Activated CD4-positive, alpha-beta memory T cell treated with anti-CD3 and anti-CD28 coated beads, Interleukin-2, amount 10 ng/mL, durations not matched to agents 7 days and 5 days (primary cell): ENCODE measurements around the gene LEPROT. TPM values are rescaled to one million over a fixed set of nuclear protein-coding genes. Genes with fewer than 3 reads are reported as not detected.
"Not testable (repeated sequence)": the region's sequence is repeated elsewhere in the genome, so short reads cannot be mapped to it uniquely, and the experiment has no call there.

ENCODE experiments used
- CTCF ChIA-PET: fragments of 350-600 bp; sonication (Branson Sonifier 250); formaldehyde crosslinking; loops from one replicate; lab custom pipeline; 2021; ENCODE audit warnings: antibody characterized with exemption, inconsistent platforms; lab: Charles Lee
- POLR2A ChIA-PET: fragments of 350-600 bp; sonication (Branson Sonifier 250); formaldehyde crosslinking; loops from one replicate; lab custom pipeline; 2021; ENCODE audit warnings: antibody characterized with exemption; lab: Charles Lee
- DNase-seq: peaks from one replicate; pipeline ENCODE4 v3.0.0-alpha.2; 2020
- H3K27ac Mint-ChIP-seq: one replicate; pipeline ENCODE4 v1.8.0; 2021; ENCODE audit warnings: mild to moderate bottlenecking, mixed read lengths
- H3K27me3 Mint-ChIP-seq: one replicate; pipeline ENCODE4 v1.8.0; 2021; ENCODE audit warnings: mixed read lengths
- H3K36me3 Mint-ChIP-seq: one replicate; pipeline ENCODE4 v1.8.0; 2021; ENCODE audit warnings: low read depth, mixed read lengths
- H3K4me1 Mint-ChIP-seq: one replicate; pipeline ENCODE4 v1.8.0; 2021; ENCODE audit warnings: mixed read lengths
- H3K4me3 Mint-ChIP-seq: one replicate; pipeline ENCODE4 v1.8.0; 2021; ENCODE audit warnings: mild to moderate bottlenecking, mixed read lengths
- H3K9me3 Mint-ChIP-seq: one replicate; pipeline ENCODE4 v1.8.0; 2021; ENCODE audit warnings: mixed read lengths
- total RNA-seq, 2 experiments: library from RNA; stranded (reverse); gene quantifications; one replicate each; pipeline ENCODE4 v1.2.3, GENCODE V29; 2021

Gene LEPROT, protein sequence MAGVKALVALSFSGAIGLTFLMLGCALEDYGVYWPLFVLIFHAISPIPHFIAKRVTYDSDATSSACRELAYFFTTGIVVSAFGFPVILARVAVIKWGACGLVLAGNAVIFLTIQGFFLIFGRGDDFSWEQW
- 10 to 100 TPM; 29.2 to 31.3 TPM for total RNA-seq

DNA sequence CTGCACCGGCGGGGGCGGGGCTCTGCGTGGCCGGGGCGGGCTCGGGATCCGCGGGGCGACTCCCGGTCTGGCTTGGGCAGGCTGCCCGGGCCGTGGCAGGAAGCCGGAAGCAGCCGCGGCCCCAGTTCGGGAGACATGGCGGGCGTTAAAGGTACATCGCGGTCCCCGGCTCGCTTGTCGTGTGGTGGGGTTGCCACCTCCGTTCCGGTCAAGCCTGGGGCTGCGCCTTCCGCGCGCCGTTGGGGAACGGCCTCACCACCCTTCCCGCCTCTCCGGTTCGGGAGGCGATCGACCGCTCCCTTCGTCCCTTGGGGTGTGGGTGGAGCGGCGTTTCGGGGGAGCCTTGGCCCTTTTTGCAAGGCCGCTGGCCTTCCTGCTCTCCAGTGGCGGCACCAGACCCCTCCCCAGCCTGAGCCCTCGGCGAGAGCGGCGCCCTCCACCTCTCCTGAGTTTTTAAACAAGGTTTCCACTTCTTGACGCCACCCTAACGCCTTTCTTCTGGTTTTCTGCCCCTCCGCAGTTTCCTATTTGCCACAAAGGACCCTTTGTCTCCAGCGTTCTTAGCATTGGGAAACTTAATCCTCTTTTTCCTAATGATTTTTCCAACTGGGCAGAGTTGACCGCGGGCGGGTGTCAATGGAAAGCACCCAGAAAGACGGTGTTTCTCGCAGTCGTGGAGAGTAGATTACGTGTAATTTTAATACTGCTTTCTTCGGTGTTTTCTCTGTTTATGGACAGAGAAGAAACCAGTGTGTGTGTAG, at the start of gene LEPROT, which contains the start of gene LEPR:
Gene LEPROT (plus strand): TSS at position 79 of the 761 bp plus-strand sequence. CDS start 57 bp downstream, at position 136.
Gene LEPR (plus strand): TSS at position 79 of the 761 bp plus-strand sequence. CDS start 144,898 bp downstream, outside the sequence.
- H3K27ac Mint-ChIP-seq, result peak within 1 kb of the TSS; percentile 85
- peaks cover 32% of the 10 kb centered on the region for H3K4me1 Mint-ChIP-seq
- no peak within 1 kb of the TSS for H3K4me3 Mint-ChIP-seq
- ChIA-PET POLR2A (interaction anchor here (0.6 to 4.3 kb wide), 11 partner anchors 9 to 915 kb away, joined by 3 to 33 read pairs (median 4); partner anchors contain the start of gene DNAJC6), CTCF (interaction anchor here (0.7 to 3.1 kb wide), 16 partner anchors 8 to 212 kb away, joined by 3 to 16 read pairs (median 6); no protein-coding TSS in a partner anchor)
- no peaks in the 10 kb centered on the region for H3K9me3 Mint-ChIP-seq
- DNase-seq, result no peak
- H3K27me3 Mint-ChIP-seq, result no peaks in the 10 kb centered on the region
- peaks cover 18% of the 10 kb centered on the region for H3K36me3 Mint-ChIP-seq

DNA sequence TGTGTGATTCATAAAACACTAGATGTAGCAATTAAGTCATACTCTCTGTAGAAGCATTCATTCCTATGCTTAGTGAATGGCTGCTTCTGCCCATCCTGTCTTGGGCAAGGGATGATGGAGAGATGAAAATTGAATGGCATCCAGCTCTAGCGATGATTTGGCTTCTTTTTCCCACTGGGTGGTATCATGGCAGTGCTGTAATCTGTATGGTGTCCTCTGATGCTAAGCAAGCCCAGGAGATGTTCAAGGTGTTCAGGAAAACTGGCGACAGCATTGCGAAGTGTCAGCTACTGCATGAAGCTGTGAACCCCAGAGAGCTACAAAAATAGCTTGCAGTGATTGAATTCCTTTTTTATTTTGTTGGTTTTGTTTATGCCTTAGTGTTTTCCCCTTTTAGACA, 48.9 kb upstream of the LEPROT start:
- Mint-ChIP-seq H3K36me3 (peaks cover 7% of the 10 kb centered on the region), H3K4me1 (peaks cover 6% of the 10 kb centered on the region), H3K27me3 (no peaks in the 10 kb centered on the region), H3K9me3 (peaks cover 2% of the 10 kb centered on the region), H3K27ac (no peak overlapping the region), H3K4me3 (no peak overlapping the region)
- DNase-seq, result no peak
- ChIA-PET CTCF (no interaction called here), POLR2A (no interaction called here)

DNA sequence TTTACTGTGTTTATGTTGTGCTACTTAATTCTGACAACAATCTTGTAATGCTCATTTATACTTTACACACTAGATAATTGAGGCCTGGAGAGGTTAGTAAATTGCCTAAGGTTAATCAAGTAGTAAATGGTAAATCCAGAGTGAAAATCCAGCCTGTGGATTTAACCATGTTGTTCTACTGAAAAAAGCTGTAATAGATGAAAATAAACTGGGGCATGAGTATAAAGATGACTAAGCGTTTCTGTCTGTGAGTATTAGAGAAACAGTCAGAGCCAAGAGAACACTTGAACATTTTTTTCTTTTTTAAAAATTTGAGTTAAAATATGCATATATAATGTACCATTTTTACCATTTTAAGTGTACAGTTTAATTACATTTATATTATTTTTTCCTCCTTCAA, 47.9 kb upstream of the LEPROT start:
- ChIA-PET CTCF (no interaction called here), POLR2A (no interaction called here)
- DNase-seq, result no peak
- Mint-ChIP-seq H3K27me3 (no peaks in the 10 kb centered on the region), H3K4me1 (peaks cover 6% of the 10 kb centered on the region), H3K4me3 (no peak overlapping the region), H3K36me3 (peaks cover 9% of the 10 kb centered on the region), H3K27ac (no peak overlapping the region), H3K9me3 (peaks cover 2% of the 10 kb centered on the region)

DNA sequence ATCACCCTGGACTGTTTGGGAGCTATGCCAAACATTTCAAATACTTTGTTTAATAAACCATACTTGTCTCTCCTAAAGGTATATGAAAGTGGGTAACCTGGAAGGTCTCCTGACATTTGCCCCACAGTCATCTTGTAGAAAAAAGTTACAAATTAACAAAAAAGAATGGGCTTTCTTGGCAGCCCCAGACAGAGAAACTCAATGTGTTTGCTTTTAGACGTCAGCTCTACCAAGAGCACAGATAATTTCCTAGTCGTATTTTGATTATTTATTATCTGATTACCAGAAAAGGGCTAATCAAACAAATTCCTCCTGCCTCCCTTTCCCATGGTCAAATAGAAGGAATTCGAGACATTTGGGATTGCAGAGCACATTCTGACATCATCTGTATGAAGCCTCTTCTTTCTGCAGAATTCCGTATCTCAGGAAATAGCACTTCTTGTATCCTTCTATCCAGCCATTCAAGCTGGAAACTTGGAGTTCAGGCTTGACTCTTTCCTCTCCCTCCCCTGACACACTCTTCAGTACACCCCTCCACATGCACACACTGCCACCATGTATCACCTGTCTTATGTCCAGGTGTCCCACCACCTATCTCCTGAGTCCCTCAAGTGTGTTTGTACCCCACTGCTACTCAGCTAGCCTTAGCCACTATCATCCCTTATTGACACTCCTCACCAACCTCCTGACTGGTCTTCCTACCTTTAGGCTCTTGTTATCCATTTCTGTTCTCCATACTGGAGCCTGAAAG, 42.8 kb upstream of the LEPROT start:
- Mint-ChIP-seq H3K27ac (no peak overlapping the region), H3K36me3 (peaks cover 25% of the 10 kb centered on the region), H3K4me3 (no peak overlapping the region), H3K9me3 (peaks cover 2% of the 10 kb centered on the region), H3K27me3 (no peaks in the 10 kb centered on the region), H3K4me1 (peaks cover 2% of the 10 kb centered on the region)
- POLR2A ChIA-PET, result no interaction called here
- no peak for DNase-seq
- CTCF ChIA-PET, result no interaction called here

DNA sequence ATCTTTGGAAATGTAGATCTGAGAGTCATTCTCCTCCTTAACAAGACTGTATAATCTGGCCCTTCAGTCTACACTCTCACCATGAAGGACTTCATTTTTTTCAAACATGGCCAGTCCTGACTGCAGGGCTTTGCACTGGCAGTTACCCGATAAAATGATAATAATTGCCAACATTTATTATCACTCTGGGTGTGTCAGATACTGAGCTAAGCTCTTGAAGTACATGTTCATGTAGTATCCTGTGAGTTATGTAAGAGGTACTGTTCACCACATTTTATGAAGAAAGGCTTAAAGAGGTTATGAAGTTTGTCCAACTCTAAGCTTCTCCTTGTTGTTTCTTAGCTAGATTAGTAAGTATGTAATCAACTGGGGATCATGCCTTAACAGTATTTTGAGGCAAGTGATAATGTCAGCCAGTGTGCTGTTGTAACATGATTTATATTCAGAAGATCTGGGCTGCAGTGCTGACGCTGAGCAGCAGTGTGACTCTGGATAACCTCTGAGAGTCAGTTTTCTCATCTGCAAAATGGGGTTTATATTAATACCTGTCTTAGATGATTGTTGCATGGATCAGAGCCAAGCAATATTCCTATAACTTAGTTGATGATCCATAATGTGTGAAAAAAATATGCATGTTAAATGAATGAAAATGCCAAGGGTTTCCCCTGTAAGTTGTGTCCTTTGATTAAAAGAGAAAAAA, 42.1 kb upstream of the LEPROT start:
- POLR2A ChIA-PET, result no interaction called here

DNA sequence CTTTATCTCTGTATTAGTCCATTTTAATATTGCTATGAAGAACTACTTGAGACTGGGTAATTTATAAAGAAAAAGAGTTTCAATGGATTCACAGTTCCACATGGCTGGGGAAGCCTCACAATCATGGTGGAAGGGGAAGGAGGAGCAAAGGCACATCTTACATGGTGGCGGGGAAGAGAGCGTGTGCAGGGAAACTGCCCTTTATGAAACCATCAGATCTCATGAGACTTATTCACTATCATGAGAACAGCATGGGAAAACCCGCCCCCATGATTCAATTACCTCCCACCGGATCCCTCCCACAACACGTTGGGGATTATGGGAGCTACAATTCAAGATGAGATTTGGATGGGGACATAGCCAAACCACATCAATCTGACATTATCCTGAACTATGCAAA, 36.0 kb upstream of the LEPROT start:
- H3K4me1 Mint-ChIP-seq, result peaks cover 12% of the 10 kb centered on the region
- peaks cover 37% of the 10 kb centered on the region for H3K36me3 Mint-ChIP-seq
- H3K9me3 Mint-ChIP-seq, H3K27me3 Mint-ChIP-seq, DNase-seq, CTCF ChIA-PET, H3K27ac Mint-ChIP-seq, POLR2A ChIA-PET, H3K4me3 Mint-ChIP-seq: not testable (repeated sequence)

More for the DNA sequence above, 42.1 kb upstream of the LEPROT start:
- CTCF ChIA-PET, result no interaction called here
- peaks cover 28% of the 10 kb centered on the region for H3K36me3 Mint-ChIP-seq
- no peaks in the 10 kb centered on the region for H3K27me3 Mint-ChIP-seq
- no peaks in the 10 kb centered on the region for H3K4me1 Mint-ChIP-seq
- H3K4me3 Mint-ChIP-seq, result no peak overlapping the region
- peaks cover 3% of the 10 kb centered on the region for H3K9me3 Mint-ChIP-seq
- DNase-seq, result no peak
- H3K27ac Mint-ChIP-seq, result no peak overlapping the region

DNA sequence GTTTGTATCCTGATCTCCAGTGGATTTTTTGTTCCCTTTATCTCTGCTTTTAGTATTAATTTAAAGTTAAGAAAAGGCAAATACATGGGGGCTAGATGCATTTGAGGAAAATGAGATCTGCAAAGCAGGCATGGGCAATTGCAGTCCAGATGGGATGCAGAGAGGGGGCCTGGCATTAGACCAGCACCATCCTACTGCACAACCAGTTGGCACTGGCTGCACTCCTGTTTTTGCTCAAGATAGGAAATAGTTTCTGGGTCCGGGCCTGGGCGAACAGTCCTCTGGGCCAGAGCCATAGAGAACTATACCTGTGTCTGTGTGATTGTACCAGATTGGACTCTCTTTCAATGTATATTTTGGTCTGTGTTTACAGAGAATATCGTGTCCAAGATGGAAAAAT, 34.0 kb upstream of the LEPROT start:
- H3K4me3 Mint-ChIP-seq, result no peak overlapping the region
- ChIA-PET POLR2A (no interaction called here), CTCF (no interaction called here)
- H3K27ac Mint-ChIP-seq, result no peak overlapping the region
- peaks cover 41% of the 10 kb centered on the region for H3K36me3 Mint-ChIP-seq
- H3K27me3 Mint-ChIP-seq, result no peaks in the 10 kb centered on the region
- peaks cover 30% of the 10 kb centered on the region for H3K4me1 Mint-ChIP-seq
- H3K9me3 Mint-ChIP-seq, result peaks cover 8% of the 10 kb centered on the region
- DNase-seq, result no peak

DNA sequence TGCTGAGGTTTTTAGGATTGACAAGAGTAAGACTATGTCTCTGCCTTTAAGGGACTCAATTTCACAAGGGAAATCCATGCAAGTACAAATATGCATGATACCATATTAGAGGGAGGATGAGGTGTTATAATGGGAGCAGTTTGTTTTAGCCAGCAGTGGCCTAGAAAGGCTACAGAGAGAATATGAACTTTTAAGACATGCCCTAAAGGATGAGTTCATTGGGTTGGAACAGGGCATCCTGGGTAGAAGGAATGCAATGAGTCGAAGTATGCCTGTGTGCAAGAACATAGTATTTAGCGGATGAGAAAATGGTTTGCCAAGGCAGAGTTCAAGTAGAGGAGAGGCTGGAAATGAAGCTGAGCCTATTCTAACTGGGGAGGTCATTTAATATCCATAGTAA, 32.6 kb upstream of the LEPROT start:
- H3K9me3 Mint-ChIP-seq, result peaks cover 8% of the 10 kb centered on the region
- peaks cover 44% of the 10 kb centered on the region for H3K4me1 Mint-ChIP-seq
- no peak for DNase-seq
- ChIA-PET POLR2A (no interaction called here), CTCF (no interaction called here)
- no peak overlapping the region for H3K27ac Mint-ChIP-seq
- H3K36me3 Mint-ChIP-seq, result peaks cover 48% of the 10 kb centered on the region
- no peaks in the 10 kb centered on the region for H3K27me3 Mint-ChIP-seq
- no peak overlapping the region for H3K4me3 Mint-ChIP-seq

DNA sequence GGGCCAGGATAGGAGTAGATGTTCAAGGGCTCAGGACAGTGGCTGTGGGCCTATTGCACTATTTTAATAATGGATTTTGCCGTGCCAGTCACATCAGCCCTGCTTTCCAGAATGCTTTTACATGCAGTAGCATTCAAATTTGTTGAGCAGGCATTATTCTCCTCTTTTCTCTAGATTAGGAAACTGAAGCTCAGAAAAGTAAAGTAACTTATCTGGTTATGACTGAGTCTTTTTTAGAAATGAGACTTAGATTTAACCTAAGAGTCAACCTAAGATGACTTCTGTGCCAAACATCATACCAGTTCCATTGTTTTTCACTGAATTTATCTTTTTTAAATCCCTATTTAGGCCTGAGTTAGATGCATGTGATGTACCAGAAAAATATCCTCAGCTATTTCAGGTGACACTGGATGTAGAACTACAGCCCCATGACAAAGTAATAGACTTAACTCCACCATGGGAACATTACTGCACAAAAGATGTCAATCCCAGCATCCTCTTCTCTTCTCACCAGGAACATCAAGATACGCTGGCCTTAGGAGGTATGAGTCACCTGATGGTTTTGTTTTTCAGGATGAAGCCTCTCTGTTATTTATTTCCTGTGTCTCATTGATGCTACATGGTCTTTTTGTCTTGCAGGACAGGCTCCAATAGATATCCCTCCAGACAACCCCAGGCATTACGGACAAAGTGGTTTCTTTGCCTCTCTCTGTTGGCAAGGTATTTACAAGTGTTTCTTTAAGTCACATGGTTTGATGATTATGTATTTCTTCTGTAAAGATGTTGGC, 31.4 kb upstream of the LEPROT start:
- peaks cover 45% of the 10 kb centered on the region for H3K36me3 Mint-ChIP-seq
- H3K27ac Mint-ChIP-seq, result peak overlapping the region; percentile 64
- H3K4me3 Mint-ChIP-seq, result no peak overlapping the region
- peaks cover 4% of the 10 kb centered on the region for H3K9me3 Mint-ChIP-seq
- H3K27me3 Mint-ChIP-seq, result no peaks in the 10 kb centered on the region
- no peak for DNase-seq
- peaks cover 55% of the 10 kb centered on the region for H3K4me1 Mint-ChIP-seq
- POLR2A ChIA-PET, result interaction anchor here (0.6 kb wide), 1 partner anchor 113 kb away, joined by 3 read pairs; no protein-coding TSS in a partner anchor
- CTCF ChIA-PET, result interaction anchor here (1.2 kb wide), 1 partner anchor 70 kb away, joined by 4 read pairs; no protein-coding TSS in a partner anchor

DNA sequence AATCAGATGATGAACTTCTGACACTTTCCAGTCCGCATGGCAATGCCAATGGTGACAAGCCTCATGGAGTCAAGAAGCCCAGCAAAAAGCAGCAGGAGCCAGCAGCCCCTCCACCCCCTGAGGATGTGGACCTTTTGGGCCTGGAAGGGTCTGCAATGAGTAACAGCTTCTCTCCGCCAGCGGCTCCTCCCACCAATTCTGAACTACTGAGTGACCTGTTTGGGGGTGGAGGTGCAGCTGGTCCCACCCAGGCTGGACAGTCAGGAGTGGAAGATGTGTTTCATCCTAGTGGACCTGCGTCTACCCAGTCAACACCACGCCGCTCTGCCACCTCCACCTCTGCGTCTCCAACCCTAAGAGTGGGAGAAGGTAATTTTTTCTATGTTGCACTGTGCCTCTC, 28.0 kb upstream of the LEPROT start:
- peaks cover 86% of the 10 kb centered on the region for H3K4me1 Mint-ChIP-seq
- no peaks in the 10 kb centered on the region for H3K27me3 Mint-ChIP-seq
- H3K4me3 Mint-ChIP-seq, result no peak overlapping the region
- H3K27ac Mint-ChIP-seq, result peak overlapping the region; percentile 88
- CTCF ChIA-PET, result interaction anchor here (0.9 to 3.8 kb wide), 5 partner anchors 28 to 295 kb away, joined by 4 to 13 read pairs (median 6); partner anchors contain the start of genes LEPR and LEPROT
- H3K9me3 Mint-ChIP-seq, result no peaks in the 10 kb centered on the region
- no peak for DNase-seq
- H3K36me3 Mint-ChIP-seq, result peaks cover 33% of the 10 kb centered on the region
- POLR2A ChIA-PET, result interaction anchor here (1.2 to 3.5 kb wide), 6 partner anchors 27 to 939 kb away, joined by 3 to 33 read pairs (median 6); partner anchors contain the start of genes AK4, LEPR and LEPROT

DNA sequence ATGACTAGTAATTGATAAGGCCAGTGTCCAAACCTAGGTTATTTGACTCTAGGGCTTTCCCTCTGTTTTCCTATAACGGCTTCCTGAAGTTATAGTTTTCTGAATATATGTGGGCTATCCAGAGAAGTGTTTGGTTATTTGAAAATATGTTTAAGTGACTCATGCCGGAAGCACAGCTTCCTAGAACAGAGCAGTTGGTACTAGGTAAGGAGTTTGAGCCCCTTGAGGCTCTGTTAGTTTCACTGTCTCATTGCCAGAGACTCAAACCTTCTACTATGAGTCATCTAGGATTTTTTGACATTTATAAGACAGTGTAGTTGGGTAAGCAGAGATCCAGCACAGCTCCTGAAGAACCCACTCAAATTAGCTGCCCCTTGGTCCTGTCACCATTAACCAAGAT, 27.1 kb upstream of the LEPROT start:
- peaks cover 34% of the 10 kb centered on the region for H3K36me3 Mint-ChIP-seq
- peak; percentile 59 for DNase-seq
- peak overlapping the region; percentile 88 for H3K27ac Mint-ChIP-seq
- peaks cover 90% of the 10 kb centered on the region for H3K4me1 Mint-ChIP-seq
- ChIA-PET POLR2A (interaction anchor here (1.0 to 3.5 kb wide), 8 partner anchors 24 to 939 kb away, joined by 3 to 33 read pairs (median 6); partner anchors contain the start of genes AK4, LEPR and LEPROT), CTCF (interaction anchor here (0.9 to 3.8 kb wide), 6 partner anchors 11 to 294 kb away, joined by 4 to 13 read pairs (median 6); partner anchors contain the start of genes LEPR and LEPROT)
- H3K4me3 Mint-ChIP-seq, result no peak overlapping the region
- H3K27me3 Mint-ChIP-seq, result no peaks in the 10 kb centered on the region
- no peaks in the 10 kb centered on the region for H3K9me3 Mint-ChIP-seq
